ENCODE data around the gene VDAC1.
"Not testable (repeated sequence)": the region's sequence is repeated elsewhere in the genome, so short reads cannot be mapped to it uniquely, and the experiment has no call there.

VDAC1 gene

DNA sequence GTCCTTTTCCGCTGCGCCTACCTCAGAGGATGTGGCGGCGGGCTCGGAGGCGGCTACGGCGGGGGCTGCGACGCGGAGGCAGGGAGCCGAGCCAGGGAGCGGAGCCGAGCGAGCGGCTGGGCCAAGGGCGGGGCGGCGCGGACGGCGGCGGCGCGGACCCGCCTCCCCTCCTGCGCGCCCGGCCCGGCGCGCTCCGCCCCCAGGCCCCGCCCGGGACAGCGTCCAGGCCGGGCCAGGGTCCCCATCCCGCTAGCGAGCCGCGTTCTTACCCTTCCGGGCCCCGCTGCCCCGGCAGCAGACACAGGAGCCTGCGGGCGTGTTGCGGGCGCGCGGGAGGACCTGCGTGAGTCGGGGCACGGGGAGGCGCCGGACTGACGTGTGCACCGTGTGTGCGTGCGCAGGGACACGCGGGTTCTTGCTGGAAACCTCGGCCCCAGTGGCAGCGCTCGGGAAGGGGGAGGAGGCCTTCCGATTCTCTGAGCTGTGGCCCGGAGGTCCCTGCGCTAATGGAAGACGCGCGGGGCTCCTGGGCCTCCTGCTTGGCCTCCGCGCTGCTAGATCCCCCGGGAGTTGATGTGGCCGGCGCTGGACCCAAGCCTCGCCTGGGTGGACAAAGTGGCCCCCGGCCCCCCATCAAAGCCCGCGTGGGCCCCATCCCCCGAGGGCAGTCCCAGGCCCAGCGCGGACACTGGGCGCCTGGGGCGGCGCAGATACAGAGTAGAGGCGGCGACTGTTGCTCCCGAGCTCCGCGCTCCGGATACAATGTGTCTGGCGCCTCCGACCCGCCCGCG is at the start of gene VDAC1:
Gene VDAC1 (minus strand): TSS at position 350 of the 791 bp plus-strand sequence. CDS start 11,963 bp downstream, outside the sequence.
- peak; percentile 79 for DNase-seq

DNA sequence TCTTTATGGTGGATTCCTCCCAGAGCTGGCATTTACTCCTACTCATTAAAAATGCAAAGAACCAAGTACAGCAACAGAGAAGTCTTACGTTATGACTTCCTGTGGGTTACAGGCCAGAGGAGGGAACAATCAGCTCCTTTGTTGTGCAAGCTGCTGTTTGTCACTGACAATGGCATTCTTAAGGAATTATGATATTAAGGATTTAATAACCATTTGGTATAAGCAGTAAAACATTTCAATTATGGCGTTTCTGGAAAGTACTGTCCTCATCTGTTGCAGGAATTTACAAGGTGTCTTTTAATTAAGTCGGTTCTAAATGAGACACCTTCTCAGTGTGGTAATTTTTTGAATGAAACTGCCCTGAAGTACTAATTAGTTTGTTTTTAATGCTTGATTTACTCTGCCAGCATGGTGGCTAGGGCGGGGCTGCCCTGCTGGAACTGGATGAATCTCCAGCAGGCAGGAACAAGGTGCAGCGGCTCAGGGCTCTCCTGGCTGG is 49.1 kb upstream of the VDAC1 start:
- DNase-seq, result no peak

DNA sequence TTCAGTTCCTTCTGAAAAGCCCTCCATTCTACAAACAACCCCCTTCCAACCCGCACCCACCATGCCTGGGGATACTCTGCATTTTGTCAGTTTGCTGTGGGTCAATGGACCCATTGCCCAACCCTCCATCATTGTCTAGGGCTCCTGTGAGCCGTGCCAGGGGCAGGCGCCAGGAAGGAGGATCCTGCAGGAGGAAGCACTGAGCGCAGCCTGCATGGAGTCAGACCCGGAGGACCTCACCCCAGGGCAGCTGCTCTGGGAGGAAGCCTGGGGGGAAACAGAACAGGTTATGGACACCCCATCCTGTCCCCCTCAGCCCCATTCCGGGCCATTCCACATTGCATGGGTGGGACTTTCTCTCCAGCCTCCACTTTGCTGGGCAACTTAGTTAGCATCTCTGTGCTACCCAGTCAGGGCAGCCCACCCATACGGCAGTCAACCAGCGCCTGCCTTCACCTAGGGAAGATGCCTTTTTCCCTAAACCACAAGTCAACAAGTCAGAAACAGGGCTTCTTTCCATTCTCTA is 48.6 kb upstream of the VDAC1 start:
- no peak for DNase-seq

DNA sequence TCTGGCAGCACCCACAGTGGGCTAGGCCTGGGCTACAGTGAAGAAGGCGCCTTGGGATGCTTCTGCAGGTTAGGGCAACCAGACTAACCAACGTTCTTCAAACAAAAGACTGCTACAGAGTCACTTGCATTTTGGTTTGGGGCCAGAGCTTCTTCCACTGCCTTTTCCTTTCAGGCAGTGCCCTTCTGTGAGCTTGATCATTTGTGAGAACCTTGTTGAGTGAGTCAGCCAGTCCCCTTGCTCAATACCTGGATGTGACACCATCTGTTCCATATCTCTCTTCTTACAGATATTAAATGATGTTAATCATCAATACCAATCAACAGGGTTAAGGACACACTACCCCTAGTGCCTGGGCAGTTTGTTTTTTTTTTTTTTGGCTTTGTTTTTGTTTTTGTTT is 46.5 kb upstream of the VDAC1 start:
- no peak for DNase-seq

GRCh38 chr5:134048864-134049263 is 44.1 kb upstream of the VDAC1 start:
- no peak for DNase-seq

- no peak for DNase-seq
Observed at GRCh38 chr5:134047687-134048056, 42.9 kb upstream of the VDAC1 start.

DNA sequence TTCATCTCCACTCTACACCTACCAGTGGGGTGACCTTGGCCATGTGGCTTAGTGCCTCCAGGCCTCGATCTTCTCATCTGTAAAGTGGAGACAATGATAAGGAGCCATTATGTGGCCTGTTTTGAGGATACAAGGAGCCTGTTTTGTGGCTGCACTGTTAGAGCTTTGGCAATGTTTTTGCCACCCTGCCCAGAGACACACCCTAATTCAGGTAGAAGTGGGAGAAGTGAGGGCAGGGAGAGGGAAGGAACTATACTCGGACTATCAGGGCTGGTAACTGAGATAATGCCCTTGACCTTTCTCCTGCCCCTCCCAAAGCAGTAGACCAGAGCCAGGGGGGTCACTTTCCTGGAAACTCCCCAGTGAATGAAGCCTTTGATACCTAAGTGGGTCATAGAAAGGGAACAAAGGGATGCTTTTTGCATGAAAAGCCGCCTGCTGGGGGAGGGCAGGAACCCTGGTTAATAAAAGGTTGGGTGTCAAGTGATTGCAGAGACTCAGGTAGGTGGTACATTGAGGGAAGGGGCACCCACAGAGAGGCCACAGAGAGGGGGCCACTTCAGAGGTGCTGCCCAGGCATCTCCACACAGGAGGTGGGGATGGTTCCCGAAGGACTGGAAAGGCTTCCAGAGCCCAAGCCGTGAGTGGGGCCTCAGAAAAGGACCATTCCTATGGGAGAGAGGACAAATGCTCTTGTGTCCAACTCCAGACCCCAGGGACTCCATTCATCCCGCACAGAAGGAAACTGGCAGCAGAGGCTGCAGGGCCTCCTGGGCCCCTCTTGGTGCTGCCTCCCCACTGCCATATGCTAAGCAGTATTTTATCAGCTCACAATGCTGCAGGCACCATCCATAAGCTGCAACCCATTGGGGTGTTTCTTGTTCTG is 42.3 kb upstream of the VDAC1 start:
- DNase-seq, result no peak

- DNase-seq, result no peak
Observed at GRCh38 chr5:134046330-134046729, 41.6 kb upstream of the VDAC1 start.

GRCh38 chr5:134043793-134044792 is 39.3 kb upstream of the VDAC1 start:
- no peak for DNase-seq

DNA sequence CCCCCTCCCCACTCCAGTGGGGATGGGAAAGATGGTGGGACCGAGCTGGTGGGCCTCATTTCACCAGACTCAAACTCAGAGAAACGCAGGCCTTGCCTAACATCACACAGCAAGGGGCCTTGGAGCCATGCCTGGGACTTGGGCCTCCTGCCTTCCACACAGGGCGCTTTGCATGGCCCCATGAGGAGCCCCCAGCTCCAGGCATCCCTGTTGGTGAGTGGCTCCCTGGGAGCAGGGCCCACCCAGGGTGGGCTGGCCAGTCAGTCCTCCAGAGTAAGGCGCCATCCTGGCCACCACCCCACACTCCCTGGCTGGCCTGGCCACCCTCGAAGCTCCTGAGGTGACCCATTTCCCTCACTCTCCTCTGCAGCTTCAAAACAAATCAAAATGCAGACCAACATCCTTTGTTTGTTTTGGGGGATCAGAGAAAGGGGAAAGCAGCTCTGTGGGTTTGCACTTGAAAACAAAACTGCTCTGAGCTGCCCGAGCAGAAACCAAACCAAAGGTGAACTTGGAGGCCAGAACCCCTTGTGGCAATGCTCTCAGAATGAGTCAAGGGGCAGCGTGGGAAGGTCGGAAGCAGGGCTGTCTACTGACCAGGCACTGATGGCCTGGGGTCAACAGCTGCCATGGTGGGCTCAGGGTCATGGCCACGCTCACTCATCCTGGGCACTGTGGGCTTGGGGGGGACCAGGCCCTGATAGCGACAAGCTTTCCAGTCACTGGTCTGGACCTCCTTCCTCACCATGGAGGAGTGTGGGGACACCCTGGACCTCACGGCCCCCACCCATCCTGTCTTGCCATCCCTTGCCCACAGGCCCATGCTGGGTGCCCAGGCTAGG is 37.0 kb upstream of the VDAC1 start:
- no peak for DNase-seq

GRCh38 chr5:134038138-134038537 is 33.4 kb upstream of the VDAC1 start:
- DNase-seq, result no peak

DNA sequence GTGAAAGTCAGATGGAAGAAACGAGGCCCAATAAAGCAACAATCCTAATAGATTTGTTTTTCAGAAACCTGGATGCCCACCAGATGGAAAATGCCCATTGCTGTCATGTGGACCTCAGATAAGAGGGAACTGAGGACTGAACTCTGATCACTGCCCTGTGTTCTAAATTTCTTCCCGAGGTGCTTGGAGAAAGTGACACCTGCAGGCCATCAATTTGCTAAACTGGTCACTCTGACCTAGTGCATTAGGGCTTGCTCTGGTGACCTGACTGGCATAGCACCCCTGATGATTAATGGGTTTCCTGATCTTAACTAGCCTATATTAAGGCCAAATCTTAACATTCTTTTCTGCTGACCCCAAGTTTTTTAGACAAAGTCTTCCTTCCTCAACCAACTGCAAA is 32.4 kb upstream of the VDAC1 start:
- DNase-seq, result no peak

- no peak for DNase-seq
Observed at GRCh38 chr5:134034326-134034725, 29.6 kb upstream of the VDAC1 start.

GRCh38 chr5:134030303-134030964 is 25.7 kb upstream of the VDAC1 start:
- not testable (repeated sequence) for DNase-seq

GRCh38 chr5:134029156-134029555 is 24.4 kb upstream of the VDAC1 start:
- no peak for DNase-seq

GRCh38 chr5:134028496-134028895 is 23.7 kb upstream of the VDAC1 start:
- DNase-seq, result no peak

GRCh38 chr5:134027288-134027615 is 22.5 kb upstream of the VDAC1 start:
- DNase-seq, result no peak

- DNase-seq, result peak; percentile 55
Observed at GRCh38 chr5:134026521-134027287, 21.9 kb upstream of the VDAC1 start.

DNA sequence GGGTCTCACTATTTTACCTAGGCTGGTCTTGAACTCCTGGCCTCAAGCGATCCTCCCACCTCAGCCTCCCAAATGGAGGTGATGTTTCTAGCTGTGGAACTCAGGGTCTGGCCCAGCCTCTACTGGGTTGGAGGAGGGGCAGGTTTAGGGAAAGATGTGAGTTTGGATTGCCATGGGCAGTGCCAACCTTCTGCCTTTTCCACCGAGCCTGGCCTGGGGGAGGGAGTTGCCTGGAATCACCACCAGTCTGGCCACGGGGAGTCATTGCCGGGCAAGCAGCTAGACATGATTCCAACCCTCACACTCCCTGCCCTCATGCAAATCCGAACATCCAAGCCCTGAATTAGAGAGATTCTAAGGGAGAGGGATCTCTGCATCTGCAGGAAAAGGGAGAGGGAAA is 21.0 kb upstream of the VDAC1 start:
- no peak for DNase-seq

GRCh38 chr5:134024811-134025210 is 20.0 kb upstream of the VDAC1 start:
- no peak for DNase-seq

Data from activated CD8-positive, alpha-beta memory T cell treated with anti-CD3 and anti-CD28 coated beads, Interleukin-2, amount 50 U/mL, for 4 hours (primary cell).